Jurkat, Clone E6-1 (cell line): ENCODE data around the gene HK3.

Experiments used
- DNase-seq: peaks from one replicate; pipeline ENCODE4 v3.0.0-alpha.2; 2011; ENCODE audit warnings: low read depth, low spot score
- H3K4me3 ChIP-seq: 2 replicates; pipeline ENCODE4 v1.5.1; 2011; ENCODE audit warnings: mild to moderate bottlenecking, low read length, control low read depth, moderate library complexity

HK3 gene

DNA sequence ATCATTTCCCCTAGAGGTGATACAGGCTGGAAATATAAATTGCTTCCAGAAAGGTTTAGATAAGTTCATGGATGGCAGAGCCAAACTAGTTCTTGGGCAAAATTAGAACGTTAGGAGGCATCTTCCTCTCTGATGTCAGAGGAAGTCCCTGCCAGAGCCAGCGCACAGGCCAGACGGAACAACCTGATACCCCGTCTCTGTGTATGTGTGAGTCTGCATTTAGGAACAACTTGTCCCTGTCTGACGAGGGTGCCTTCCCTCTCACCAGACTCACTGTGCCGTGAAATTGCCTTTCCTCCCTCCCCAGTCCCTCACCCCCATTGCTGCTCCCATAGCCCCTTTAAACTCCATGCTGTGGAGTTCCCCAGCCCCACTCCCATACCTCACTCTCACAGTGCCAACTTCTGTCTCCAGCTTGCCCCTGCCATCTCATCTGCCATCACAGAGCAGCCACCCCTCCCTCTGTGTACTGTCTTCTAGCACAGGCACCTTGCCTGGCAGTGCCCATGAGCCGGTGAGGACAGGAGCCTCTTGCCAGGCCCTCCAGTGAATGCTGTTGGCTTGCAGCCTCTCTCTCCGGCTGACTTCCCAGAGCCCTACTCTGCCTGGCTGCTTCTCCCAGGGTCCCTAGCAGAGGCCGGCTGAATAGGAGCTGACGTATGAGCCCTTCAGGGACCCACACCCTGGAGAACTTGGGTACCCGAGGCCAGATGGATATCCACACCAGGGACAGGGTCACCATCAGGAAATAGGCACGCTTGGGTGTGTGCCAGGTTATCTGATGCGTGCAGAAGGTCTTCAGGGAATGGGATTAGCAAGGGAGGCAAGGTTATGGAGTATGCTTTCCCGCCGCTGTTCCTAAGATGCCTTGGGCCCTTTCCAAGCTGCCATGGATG is 62.1 kb downstream of the HK3 start:
- DNase-seq: no peak
- no peak overlapping the region for H3K4me3 ChIP-seq

DNA sequence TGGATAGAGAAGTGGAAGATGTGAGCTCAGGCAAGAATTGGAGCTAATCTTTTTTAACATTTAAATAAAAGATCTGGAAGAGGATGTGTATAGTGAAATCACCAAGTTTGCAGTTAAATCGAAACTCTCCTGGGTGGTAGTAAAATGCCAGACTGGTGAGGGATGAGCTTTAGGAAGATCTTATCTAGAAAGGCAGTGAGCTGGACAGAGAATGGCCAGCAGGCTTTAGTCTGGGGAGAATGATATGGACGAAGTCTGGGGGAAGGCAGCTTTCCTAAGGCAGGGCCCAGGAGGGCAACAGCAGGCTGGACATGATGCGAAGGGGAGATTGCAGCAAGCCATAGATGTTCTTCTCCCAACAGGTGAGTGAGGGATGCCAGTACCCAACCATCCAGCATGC is 63.2 kb downstream of the HK3 start:
- H3K4me3 ChIP-seq: no peak overlapping the region
- DNase-seq: no peak

DNA sequence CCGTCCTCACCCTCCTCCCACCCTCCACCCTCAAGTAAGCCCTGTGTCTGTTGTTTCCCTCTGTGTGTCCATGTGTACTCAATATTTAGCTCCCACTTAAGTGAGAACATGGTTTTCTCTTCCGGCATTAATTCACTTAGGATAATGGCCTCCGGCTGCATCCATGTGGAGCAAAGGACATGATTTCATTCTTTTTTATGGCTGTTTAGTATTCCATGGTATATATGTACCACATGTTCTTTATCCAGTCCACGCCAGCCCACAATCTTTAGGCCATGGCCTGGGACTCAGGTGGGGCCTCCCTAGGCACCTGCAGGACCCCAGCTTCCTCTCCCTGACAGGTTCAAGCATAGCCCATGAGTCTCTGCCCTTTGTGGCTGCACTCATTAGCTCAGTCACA is 65.9 kb downstream of the HK3 start:
- no peak for DNase-seq
- no peak overlapping the region for H3K4me3 ChIP-seq

DNA sequence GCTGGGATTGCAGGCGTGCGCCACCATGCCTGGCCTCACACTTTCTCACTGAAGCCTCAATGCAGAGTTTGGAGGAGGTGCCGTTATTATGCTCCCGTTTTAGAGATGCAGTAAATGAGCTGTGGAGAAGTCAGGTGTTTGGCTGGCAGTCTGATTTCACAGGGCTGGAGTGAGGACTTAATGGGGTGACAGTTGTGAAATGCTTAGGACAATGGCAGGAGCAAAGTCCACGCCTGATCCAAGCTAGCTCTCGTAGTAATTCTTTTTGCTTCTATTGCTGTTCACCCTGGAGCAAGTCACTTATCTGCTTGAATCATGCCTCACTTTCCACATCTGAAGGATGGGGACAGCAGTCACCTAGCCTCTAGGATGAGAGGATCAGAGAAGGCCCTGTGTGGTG is 67.0 kb downstream of the HK3 start:
- no peak overlapping the region for H3K4me3 ChIP-seq
- DNase-seq: no peak

DNA sequence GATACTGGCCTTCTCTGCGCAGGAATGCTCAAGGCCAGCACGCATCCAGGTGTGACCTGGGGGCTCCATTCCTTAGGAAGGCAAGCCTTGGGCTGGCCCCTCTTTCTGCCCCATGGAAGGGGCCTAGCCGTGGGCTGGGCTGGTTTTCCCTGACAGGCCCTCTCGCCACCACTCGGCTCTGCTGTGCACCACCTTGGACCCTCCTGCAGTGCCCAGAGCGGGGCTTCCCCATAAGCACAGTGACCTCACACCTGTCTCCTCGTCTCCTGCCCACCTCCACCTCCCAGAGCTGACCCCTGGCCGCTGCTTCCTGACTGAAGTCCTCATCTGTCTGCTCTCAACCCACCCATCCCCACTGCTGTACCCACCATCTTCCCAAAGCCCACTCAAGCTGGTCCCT is 67.7 kb downstream of the HK3 start:
- no peak for DNase-seq
- H3K4me3 ChIP-seq: no peak overlapping the region

DNA sequence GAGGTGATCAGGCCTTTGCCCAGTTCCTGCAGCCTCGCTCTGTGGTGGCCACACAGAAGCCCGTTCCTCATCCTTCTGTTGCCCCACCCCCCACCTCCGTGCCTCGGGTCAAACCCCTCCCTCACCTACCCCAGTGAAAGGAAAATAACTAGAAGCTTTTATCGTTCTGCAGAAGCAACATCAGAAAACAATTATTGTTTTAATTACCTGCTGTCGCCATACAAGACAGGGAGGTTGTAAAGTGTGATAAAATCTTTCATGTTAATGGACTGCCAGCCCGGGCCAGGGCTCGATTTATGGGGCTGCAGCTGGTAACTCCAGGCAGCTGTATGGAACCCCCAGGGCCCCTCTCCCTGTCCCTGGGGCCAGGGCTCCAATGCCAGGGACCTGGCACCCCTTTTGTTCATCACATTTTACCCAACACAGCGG is 68.1 kb downstream of the HK3 start:
- H3K4me3 ChIP-seq: no peak overlapping the region
- DNase-seq: no peak
